ENCODE results near the gene ZCCHC14.

Gene ZCCHC14

GRCh38 chr16:87474017-87474416 is 18.8 kb downstream of the ZCCHC14 start:
- DNase-seq = no peak

GRCh38 chr16:87472935-87473334 is 19.9 kb downstream of the ZCCHC14 start:
- DNase-seq = no peak

GRCh38 chr16:87472142-87472778 is 20.6 kb downstream of the ZCCHC14 start:
- DNase-seq = no peak

GRCh38 chr16:87471278-87472141 is 21.3 kb downstream of the ZCCHC14 start:
- DNase-seq = no peak

GRCh38 chr16:87470332-87470731 is 22.5 kb downstream of the ZCCHC14 start:
- no peak for DNase-seq

GRCh38 chr16:87469169-87469568 is 23.7 kb downstream of the ZCCHC14 start:
- no peak for DNase-seq

GRCh38 chr16:87468550-87468949 is 24.3 kb downstream of the ZCCHC14 start:
- no peak for DNase-seq

GRCh38 chr16:87466975-87467501 is 25.8 kb downstream of the ZCCHC14 start:
- no peak for DNase-seq

GRCh38 chr16:87465879-87466278 is 26.9 kb downstream of the ZCCHC14 start:
- DNase-seq = no peak

- DNase-seq = peak; percentile 18
Measured at GRCh38 chr16:87465306-87465705, 27.5 kb downstream of the ZCCHC14 start.

- DNase-seq = no peak
Measured at GRCh38 chr16:87464691-87465300, 28.0 kb downstream of the ZCCHC14 start.

- DNase-seq = no peak
Measured at GRCh38 chr16:87463722-87464690, 28.8 kb downstream of the ZCCHC14 start.

- peak; percentile 87 for DNase-seq
Measured at GRCh38 chr16:87461466-87461991, 31.3 kb downstream of the ZCCHC14 start.

- no peak for DNase-seq
Measured at GRCh38 chr16:87460936-87461335, 31.9 kb downstream of the ZCCHC14 start.

GRCh38 chr16:87459833-87460232 is 33.0 kb downstream of the ZCCHC14 start:
- DNase-seq = no peak

- no peak for DNase-seq
Measured at GRCh38 chr16:87459027-87459426, 33.8 kb downstream of the ZCCHC14 start.

GRCh38 chr16:87458424-87458915 is 34.4 kb downstream of the ZCCHC14 start:
- DNase-seq = no peak

- no peak for DNase-seq
Measured at GRCh38 chr16:87457709-87458423, 35.0 kb downstream of the ZCCHC14 start.

- DNase-seq = no peak
Measured at GRCh38 chr16:87457061-87457611, 35.7 kb downstream of the ZCCHC14 start.

GRCh38 chr16:87454391-87454790 is 38.4 kb downstream of the ZCCHC14 start:
- no peak for DNase-seq

GRCh38 chr16:87453326-87453725 is 39.5 kb downstream of the ZCCHC14 start:
- no peak for DNase-seq

Measured in SHP77 treated with DMSO at 0.1 percent for 48 hours (cell line).